G401.6 (cell line): ENCODE results near the gene ACTR10.

Source experiments
- FAIRE-seq: peaks from 2 replicates; lab custom pipeline; 2012; peaks lifted over from hg19 to GRCh38; lab: Jason Lieb, UNC

Gene ACTR10

DNA sequence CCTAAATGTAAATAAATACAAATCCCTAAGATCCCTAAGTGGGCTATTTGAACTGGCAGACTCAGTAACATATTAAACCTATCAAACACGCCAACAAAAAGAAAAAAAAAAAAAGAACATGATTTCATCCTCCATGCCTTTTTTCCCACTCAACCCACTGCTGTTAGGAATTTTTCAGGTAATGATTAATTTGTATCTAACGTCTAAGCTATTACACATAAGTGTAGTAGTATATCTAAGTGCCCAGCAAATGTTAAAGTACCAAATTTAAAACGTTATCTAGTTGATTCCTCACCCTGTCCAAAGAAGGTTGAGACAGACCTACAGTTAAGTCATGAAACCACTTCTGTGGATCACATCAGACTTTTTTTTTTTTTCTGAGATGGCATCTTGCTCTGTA is 82.0 kb downstream of the ACTR10 start:
- FAIRE-seq: no peak

DNA sequence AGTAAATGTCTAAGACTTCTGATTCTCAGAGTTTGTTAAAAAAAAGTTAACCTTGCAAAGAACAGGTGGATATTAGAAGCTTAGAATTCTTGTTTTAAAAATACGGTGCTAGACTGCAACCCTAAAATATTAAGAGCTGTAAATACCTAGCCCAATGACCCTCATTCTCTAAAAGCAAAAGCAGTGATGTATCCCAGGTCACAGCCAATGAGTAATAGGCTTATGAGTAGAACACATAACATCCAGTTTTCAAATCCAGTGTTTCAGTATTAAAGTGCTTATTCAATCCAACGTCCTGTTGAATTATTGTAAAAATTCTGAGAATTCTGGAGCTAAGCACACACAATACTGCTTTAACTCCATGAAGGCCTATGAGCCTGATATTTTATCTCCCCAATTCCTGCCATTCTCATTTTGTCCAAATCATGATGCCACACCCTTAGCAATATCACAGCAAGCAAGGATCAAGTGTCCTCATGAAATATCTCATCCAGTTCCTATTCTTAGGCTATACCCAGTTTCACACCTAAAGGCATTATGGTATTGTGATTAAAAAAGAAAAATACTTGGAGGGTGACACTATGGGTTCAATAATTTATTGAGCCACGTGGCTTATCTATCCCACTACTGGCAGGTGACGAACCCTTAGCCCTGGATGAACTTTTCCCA is 83.1 kb downstream of the ACTR10 start:
- FAIRE-seq: no peak

DNA sequence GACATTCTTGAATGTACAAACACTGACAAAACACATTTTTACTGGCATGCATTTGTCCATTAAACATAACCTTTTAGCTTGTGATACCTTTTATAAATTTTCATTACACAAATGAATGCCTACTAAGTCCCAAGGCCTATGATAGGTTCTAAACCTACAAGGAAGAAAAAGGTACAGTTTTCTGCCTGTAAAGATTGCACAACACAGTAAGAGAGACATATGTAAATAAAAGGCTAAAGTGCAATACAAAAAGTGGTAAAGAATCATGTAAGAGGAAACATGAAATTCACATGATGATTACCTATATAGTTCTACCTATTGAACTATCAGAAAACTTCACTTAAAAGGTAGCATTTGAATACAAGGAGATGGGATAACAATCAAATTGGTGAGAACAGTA is 83.8 kb downstream of the ACTR10 start:
- FAIRE-seq: no peak

DNA sequence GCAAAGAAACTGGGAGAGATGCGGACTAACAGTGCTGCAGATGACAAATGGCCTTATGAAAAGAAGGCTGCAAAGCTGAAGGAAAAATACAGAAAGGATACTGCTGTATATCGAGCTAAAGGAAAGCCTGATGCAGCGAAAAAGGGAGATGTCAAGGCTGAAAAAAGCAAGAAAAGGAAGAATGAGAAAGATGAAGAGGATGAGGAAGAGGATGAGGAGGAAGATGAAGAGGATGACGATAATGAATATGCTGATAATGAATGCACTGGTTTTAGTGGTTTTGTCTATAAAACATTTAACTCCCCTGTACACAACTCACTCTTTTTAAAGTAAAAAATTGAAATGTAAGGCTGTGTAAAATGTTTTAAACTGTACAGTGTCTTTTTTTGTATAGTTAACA is 85.2 kb downstream of the ACTR10 start:
- FAIRE-seq: no peak
